Posterior cingulate gyrus (tissue), 11 donors: ENCODE measurements around the gene ENKUR.
"Not testable (repeated sequence)": the region's sequence is repeated elsewhere in the genome, so short reads cannot be mapped to it uniquely, and the experiment has no call there.

Experiments
- DNase-seq, 10 donors: peaks; one replicate each; pipeline versions ENCODE4 v3.0.0 to v3.0.0-alpha.2; 2020 to 2021; ENCODE audit warnings: mixed read lengths in 3 of 10
- intact Hi-C: fragments of 100-400 bp; cut with DNase I; formaldehyde crosslinking; loops from one replicate; pipeline ENCODE4 v1.15.1; 2023

ENKUR gene

GRCh38 chr10:24982319-24983112 is 33.4 kb downstream of the ENKUR start:
- no peak for DNase-seq
- intact Hi-C loops, result loop anchor here (10.0 kb wide), 1 partner anchor 258 kb away; the partner anchor contains the start of gene ARHGAP21

- no peak for DNase-seq
- intact Hi-C loops, result loop anchor here (10.0 kb wide), 1 partner anchor 256 kb away; the partner anchor contains the start of gene ARHGAP21
Measured at GRCh38 chr10:24981161-24981710, 34.7 kb downstream of the ENKUR start.

GRCh38 chr10:24979685-24980084 is 36.3 kb downstream of the ENKUR start:
- DNase-seq, result no peak
- intact Hi-C loops, result loop anchor here (10.0 kb wide), 1 partner anchor 255 kb away; the partner anchor contains the start of gene ARHGAP21

- no peak for DNase-seq
- intact Hi-C loops, result no loop called here
Measured at GRCh38 chr10:24974976-24975375, 41.0 kb downstream of the ENKUR start.

- intact Hi-C loops, result no loop called here
- DNase-seq, result no peak
Measured at GRCh38 chr10:24973163-24973562, 42.8 kb downstream of the ENKUR start.

- intact Hi-C loops, result no loop called here
- no peak for DNase-seq
Measured at GRCh38 chr10:24971374-24971773, 44.6 kb downstream of the ENKUR start.

GRCh38 chr10:24969841-24970281 is 46.1 kb downstream of the ENKUR start:
- intact Hi-C loops, result no loop called here
- DNase-seq, result no peak

- DNase-seq, intact Hi-C loops: not testable (repeated sequence)
Measured at GRCh38 chr10:24968951-24969350, 47.0 kb downstream of the ENKUR start.

- intact Hi-C loops, result no loop called here
Measured at GRCh38 chr10:24968349-24968748, 47.6 kb downstream of the ENKUR start.

GRCh38 chr10:24966962-24967481 is 48.9 kb downstream of the ENKUR start:
- no peak for DNase-seq
- intact Hi-C loops, result no loop called here

More at GRCh38 chr10:24968349-24968748, 47.6 kb downstream of the ENKUR start:
- DNase-seq, result no peak

- intact Hi-C loops, result no loop called here
- DNase-seq, result no peak
Measured at GRCh38 chr10:24965051-24965450, 50.9 kb downstream of the ENKUR start.

GRCh38 chr10:24963521-24964041 is 52.4 kb downstream of the ENKUR start:
- DNase-seq, result no peak
- intact Hi-C loops, result no loop called here

GRCh38 chr10:24962995-24963394 is 53.0 kb downstream of the ENKUR start:
- intact Hi-C loops, result no loop called here
- DNase-seq, result no peak

- no peak for DNase-seq
- intact Hi-C loops, result no loop called here
Measured at GRCh38 chr10:24961582-24961981, 54.4 kb downstream of the ENKUR start.

- DNase-seq, result no peak
Measured at GRCh38 chr10:24959382-24959730, 56.6 kb downstream of the ENKUR start.

GRCh38 chr10:24958721-24959381 is 57.1 kb downstream of the ENKUR start:
- intact Hi-C loops, result loop anchor here (1.0 to 10.0 kb wide), 3 partner anchors 56 to 236 kb away; partner anchors contain the start of genes ARHGAP21, ENKUR and THNSL1
- DNase-seq, result peak in 7 of 10 donors; percentile 24 to 89 (median 40)

More at GRCh38 chr10:24959382-24959730, 56.6 kb downstream of the ENKUR start:
- intact Hi-C loops, result loop anchor here (10.0 kb wide), 2 partner anchors 55 to 145 kb away; partner anchors contain the start of genes ENKUR and THNSL1

GRCh38 chr10:24958091-24958720 is 57.8 kb downstream of the ENKUR start:
- intact Hi-C loops, result loop anchor here (1.0 to 10.0 kb wide), 3 partner anchors 57 to 235 kb away; partner anchors contain the start of genes ARHGAP21, ENKUR and THNSL1
- DNase-seq, result no peak

GRCh38 chr10:24957624-24958051 is 58.3 kb downstream of the ENKUR start:
- not testable (repeated sequence) for DNase-seq
- intact Hi-C loops, result loop anchor here (1.0 to 10.0 kb wide), 3 partner anchors 57 to 234 kb away; partner anchors contain the start of genes ARHGAP21, ENKUR and THNSL1

- peak in 1 of 10 donors; percentile 79 for DNase-seq
- intact Hi-C loops, result loop anchor here (2.0 to 10.0 kb wide), 4 partner anchors 61 to 311 kb away; partner anchors contain the start of genes ARHGAP21, ENKUR and THNSL1
Measured at GRCh38 chr10:24953675-24954074, 62.3 kb downstream of the ENKUR start.
